Liver (tissue), 3 donors: ENCODE measurements around the gene FRMD6.

ENCODE experiments used
- JUND ChIP-seq, 2 donors: IDR thresholded peaks; 2 replicates each; pipeline ENCODE4 v1.6.1; 2016; ENCODE audit warnings: antibody characterized with exemption in 2 of 2
- RAD21 ChIP-seq, 2 donors: IDR thresholded peaks; 2 replicates each; pipeline ENCODE4 v1.6.1; 2016; ENCODE audit warnings: antibody characterized with exemption in 2 of 2, mild to moderate bottlenecking in 2 of 2
- RXRA ChIP-seq, 2 donors: IDR thresholded peaks; 2 replicates each; pipeline ENCODE4 v1.6.1; 2017 to 2018; ENCODE audit warnings: antibody characterized with exemption in 2 of 2, mild to moderate bottlenecking in 1 of 2
- ZBTB33 ChIP-seq: IDR thresholded peaks from 2 replicates; pipeline ENCODE4 v1.6.1; 2016; ENCODE audit warnings: antibody characterized with exemption
- TF ChIP-seq, protein P1 (sequence below): fragments of 150-350 bp; IDR thresholded peaks from 2 replicates; pipeline ENCODE4 v1.5.1; 2017; ENCODE audit warnings: improper control_type of control experiment, low read depth, low read length; ENCODE audit not compliant: missing input control
- donor health status: healthy.
- donor health status: healthy.

- TF ChIP-seq RAD21 (IDR thresholded peaks at IDR 0.05) (no peak), RXRA (IDR thresholded peaks at IDR 0.05) (no peak), ZBTB33 (no peak), JUND (IDR thresholded peaks at IDR 0.05) (no peak)
- TF ChIP-seq, protein P1, sequence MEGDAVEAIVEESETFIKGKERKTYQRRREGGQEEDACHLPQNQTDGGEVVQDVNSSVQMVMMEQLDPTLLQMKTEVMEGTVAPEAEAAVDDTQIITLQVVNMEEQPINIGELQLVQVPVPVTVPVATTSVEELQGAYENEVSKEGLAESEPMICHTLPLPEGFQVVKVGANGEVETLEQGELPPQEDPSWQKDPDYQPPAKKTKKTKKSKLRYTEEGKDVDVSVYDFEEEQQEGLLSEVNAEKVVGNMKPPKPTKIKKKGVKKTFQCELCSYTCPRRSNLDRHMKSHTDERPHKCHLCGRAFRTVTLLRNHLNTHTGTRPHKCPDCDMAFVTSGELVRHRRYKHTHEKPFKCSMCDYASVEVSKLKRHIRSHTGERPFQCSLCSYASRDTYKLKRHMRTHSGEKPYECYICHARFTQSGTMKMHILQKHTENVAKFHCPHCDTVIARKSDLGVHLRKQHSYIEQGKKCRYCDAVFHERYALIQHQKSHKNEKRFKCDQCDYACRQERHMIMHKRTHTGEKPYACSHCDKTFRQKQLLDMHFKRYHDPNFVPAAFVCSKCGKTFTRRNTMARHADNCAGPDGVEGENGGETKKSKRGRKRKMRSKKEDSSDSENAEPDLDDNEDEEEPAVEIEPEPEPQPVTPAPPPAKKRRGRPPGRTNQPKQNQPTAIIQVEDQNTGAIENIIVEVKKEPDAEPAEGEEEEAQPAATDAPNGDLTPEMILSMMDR: no peak
These were observed 25.6 kb downstream of the FRMD6 start for GRCh38 chr14:51677266-51677665.
